HL-60 (cell line): ENCODE results near the gene RABGAP1L.
"Not testable (repeated sequence)": the region's sequence is repeated elsewhere in the genome, so short reads cannot be mapped to it uniquely, and the experiment has no call there.

ENCODE experiments used
- DNase-seq, 2 experiments: peaks; one replicate each; pipeline ENCODE4 v3.0.0-alpha.2; 2010 to 2020; ENCODE audit warnings: low read depth in 1 of 2, low spot score in 1 of 2
- H3K27ac ChIP-seq: fragments of 250-450 bp; sonication (Bioruptor Pico); replicated peaks from 2 replicates; pipeline ENCODE4 v1.5.1; 2020; ENCODE audit warnings: mild to moderate bottlenecking, moderate library complexity
- H3K27me3 ChIP-seq: fragments of 250-450 bp; sonication (Bioruptor Pico); 2 replicates; pipeline ENCODE4 v1.5.1; 2021; ENCODE audit warnings: mild to moderate bottlenecking, moderate library complexity; ENCODE audit not compliant: insufficient read depth, poor library complexity, severe bottlenecking
- H3K4me3 ChIP-seq: replicated peaks from 2 replicates; pipeline ENCODE4 v1.5.1; 2011; ENCODE audit warnings: mild to moderate bottlenecking, control low read depth, low read length; ENCODE audit not compliant: insufficient read depth
- CTCF ChIP-seq: IDR thresholded peaks from one replicate; pipeline ENCODE4 v1.5.1; 2011; ENCODE audit warnings: low read length, control low read depth, inconsistent platforms; ENCODE audit not compliant: insufficient read depth
- GABPA ChIP-seq: IDR thresholded peaks from 2 replicates; pipeline ENCODE4 v1.6.1; 2012; ENCODE audit warnings: low read depth
- POLR2AphosphoS5 ChIP-seq: IDR thresholded peaks from 2 replicates; pipeline ENCODE4 v1.6.1; 2012; ENCODE audit warnings: low read depth
- SPI1 ChIP-seq: IDR thresholded peaks from 2 replicates; pipeline ENCODE4 v1.6.1; 2012; ENCODE audit warnings: low read depth, mild to moderate bottlenecking, borderline replicate concordance
- TF ChIP-seq, protein P1 (sequence below): IDR thresholded peaks from 2 replicates; pipeline ENCODE4 v1.6.1; 2012; ENCODE audit warnings: low read depth; ENCODE audit not compliant: insufficient replicate concordance

RABGAP1L gene

GRCh38 chr1:174572771-174573170, 413.5 kb downstream of the RABGAP1L start:
- DNase-seq = no peak
- TF ChIP-seq, protein P1, sequence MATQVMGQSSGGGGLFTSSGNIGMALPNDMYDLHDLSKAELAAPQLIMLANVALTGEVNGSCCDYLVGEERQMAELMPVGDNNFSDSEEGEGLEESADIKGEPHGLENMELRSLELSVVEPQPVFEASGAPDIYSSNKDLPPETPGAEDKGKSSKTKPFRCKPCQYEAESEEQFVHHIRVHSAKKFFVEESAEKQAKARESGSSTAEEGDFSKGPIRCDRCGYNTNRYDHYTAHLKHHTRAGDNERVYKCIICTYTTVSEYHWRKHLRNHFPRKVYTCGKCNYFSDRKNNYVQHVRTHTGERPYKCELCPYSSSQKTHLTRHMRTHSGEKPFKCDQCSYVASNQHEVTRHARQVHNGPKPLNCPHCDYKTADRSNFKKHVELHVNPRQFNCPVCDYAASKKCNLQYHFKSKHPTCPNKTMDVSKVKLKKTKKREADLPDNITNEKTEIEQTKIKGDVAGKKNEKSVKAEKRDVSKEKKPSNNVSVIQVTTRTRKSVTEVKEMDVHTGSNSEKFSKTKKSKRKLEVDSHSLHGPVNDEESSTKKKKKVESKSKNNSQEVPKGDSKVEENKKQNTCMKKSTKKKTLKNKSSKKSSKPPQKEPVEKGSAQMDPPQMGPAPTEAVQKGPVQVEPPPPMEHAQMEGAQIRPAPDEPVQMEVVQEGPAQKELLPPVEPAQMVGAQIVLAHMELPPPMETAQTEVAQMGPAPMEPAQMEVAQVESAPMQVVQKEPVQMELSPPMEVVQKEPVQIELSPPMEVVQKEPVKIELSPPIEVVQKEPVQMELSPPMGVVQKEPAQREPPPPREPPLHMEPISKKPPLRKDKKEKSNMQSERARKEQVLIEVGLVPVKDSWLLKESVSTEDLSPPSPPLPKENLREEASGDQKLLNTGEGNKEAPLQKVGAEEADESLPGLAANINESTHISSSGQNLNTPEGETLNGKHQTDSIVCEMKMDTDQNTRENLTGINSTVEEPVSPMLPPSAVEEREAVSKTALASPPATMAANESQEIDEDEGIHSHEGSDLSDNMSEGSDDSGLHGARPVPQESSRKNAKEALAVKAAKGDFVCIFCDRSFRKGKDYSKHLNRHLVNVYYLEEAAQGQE = no peak
- TF ChIP-seq POLR2AphosphoS5 (no peak), GABPA (no peak), SPI1 (no peak), CTCF (no peak)
- no peak overlapping the region for H3K27ac ChIP-seq
- no peak overlapping the region for H3K4me3 ChIP-seq
- no peaks in the 10 kb centered on the region for H3K27me3 ChIP-seq

- H3K27me3 ChIP-seq, H3K27ac ChIP-seq, H3K4me3 ChIP-seq, DNase-seq: not testable (repeated sequence)
Measured at GRCh38 chr1:174576120-174576519, 416.8 kb downstream of the RABGAP1L start.

DNA sequence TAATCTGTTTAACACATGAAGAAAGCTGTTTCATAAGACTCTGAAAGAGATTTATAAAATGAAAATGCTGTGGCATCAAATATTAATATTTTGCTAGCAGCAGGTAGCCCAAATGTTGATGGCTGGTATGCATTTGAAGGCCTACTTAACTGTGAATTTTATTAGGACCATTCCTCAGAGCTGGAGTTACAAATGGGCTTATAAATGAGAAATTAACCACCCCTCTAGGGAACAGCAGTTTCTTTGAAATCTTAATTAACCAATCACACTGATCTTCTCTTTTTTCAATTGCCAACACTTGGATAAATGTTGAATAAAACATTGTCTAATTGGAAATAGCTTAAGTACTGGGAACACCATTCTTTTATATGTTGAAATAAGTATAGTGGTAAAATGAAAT, 418.4 kb downstream of the RABGAP1L start:
- Histone ChIP-seq H3K27ac (no peak overlapping the region), H3K27me3 (no peaks in the 10 kb centered on the region), H3K4me3 (no peak overlapping the region)
- DNase-seq = no peak
- TF ChIP-seq, protein P1 = no peak
- TF ChIP-seq POLR2AphosphoS5 (no peak), GABPA (no peak), SPI1 (no peak), CTCF (no peak)

DNA sequence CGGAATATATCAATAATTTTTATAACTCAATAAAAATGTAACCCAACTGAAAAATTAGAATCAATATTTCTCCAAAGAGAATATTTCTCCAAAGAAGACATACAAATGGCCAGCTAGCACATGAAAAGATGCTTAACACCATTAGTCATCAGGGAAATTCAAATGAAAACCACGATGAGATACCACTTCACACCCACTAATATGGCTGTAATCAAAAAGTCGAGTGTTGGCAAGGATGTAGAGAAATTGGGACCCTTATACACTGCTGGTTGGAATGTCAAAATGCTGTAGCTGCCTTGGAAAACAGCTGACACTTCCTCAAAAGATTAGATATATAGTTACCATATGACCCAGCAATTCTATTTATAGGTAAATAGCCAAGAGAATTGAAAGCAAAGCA, 421.5 kb downstream of the RABGAP1L start:
- TF ChIP-seq SPI1 = no peak
- DNase-seq = no peak
- no peak overlapping the region for H3K27ac ChIP-seq
- no peak overlapping the region for H3K4me3 ChIP-seq
- H3K27me3 ChIP-seq = no peaks in the 10 kb centered on the region

DNA sequence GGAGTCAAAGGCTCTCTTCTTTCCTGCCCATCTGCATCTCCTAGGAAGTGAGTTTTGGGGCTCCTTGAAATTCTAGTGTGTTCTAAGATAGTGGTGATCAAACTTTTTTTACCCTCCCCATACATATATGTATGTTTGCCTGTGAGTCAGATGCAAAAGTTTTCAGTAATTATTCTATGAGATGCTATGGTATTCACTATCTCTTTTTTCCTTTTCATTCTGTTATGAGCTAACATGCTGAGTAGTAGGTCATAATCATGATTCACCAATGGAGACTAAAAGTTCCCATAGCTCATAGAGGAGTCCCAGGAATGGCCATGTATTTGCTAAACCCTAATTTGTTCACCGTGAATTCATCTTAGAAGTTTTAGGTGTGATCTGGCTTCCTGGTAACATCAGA, 424.0 kb downstream of the RABGAP1L start:
- Histone ChIP-seq H3K4me3 (no peak overlapping the region), H3K27ac (no peak overlapping the region), H3K27me3 (no peaks in the 10 kb centered on the region)
- no peak for DNase-seq
- TF ChIP-seq, protein P1 = no peak
- TF ChIP-seq SPI1 (no peak), GABPA (no peak), POLR2AphosphoS5 (no peak), CTCF (no peak)
